HEK293 (cell line): Measurements from ENCODE around the gene FUCA2.

Source experiments
- GLIS1 ChIP-seq: fragments of 450-650 bp; formaldehyde crosslinking; IDR thresholded peaks from 2 replicates; pipeline ENCODE4 v1.5.1; 2016; ENCODE audit warnings: missing biosample characterization, missing genetic modification characterization
- HOXA7 ChIP-seq: sonication (generic); formaldehyde crosslinking; IDR thresholded peaks from 2 replicates; pipeline ENCODE4 v1.8.1; 2022; ENCODE audit warnings: missing genetic modification reagents, borderline replicate concordance
- KLF16 ChIP-seq: fragments of 450-650 bp; formaldehyde crosslinking; IDR thresholded peaks from 2 replicates; pipeline ENCODE4 v1.5.1; 2017; ENCODE audit warnings: missing biosample characterization, missing genetic modification characterization
- KLF17 ChIP-seq: fragments of 450-650 bp; formaldehyde crosslinking; IDR thresholded peaks from 2 replicates; pipeline ENCODE4 v1.5.1; 2016; ENCODE audit warnings: missing biosample characterization, missing genetic modification characterization
- SP7 ChIP-seq: fragments of 450-650 bp; formaldehyde crosslinking; IDR thresholded peaks from 2 replicates; pipeline ENCODE4 v1.5.1; 2016; ENCODE audit warnings: missing biosample characterization, missing genetic modification characterization
- TCF7L2 ChIP-seq: IDR thresholded peaks from 2 replicates; pipeline ENCODE4 v1.6.1; 2011; ENCODE audit warnings: low read depth, mild to moderate bottlenecking, inconsistent platforms, low read length, moderate library complexity, borderline replicate concordance
- TSHZ1 ChIP-seq: fragments of 450-650 bp; formaldehyde crosslinking; IDR thresholded peaks from 2 replicates; pipeline ENCODE4 v1.5.1; 2016; ENCODE audit warnings: missing biosample characterization, missing genetic modification characterization, borderline replicate concordance
- ZBTB21 ChIP-seq: fragments of 450-650 bp; formaldehyde crosslinking; IDR thresholded peaks from 2 replicates; pipeline ENCODE4 v1.5.1; 2017; ENCODE audit warnings: missing biosample characterization, missing genetic modification characterization
- ZBTB44 ChIP-seq: fragments of 450-650 bp; IDR thresholded peaks from 2 replicates; pipeline ENCODE4 v1.5.1; 2018; ENCODE audit warnings: missing biosample characterization, mild to moderate bottlenecking, missing genetic modification characterization
- ZBTB49 ChIP-seq: fragments of 450-650 bp; formaldehyde crosslinking; IDR thresholded peaks from 2 replicates; pipeline ENCODE4 v1.5.1; 2016; ENCODE audit warnings: missing biosample characterization, missing genetic modification characterization, low read depth
- ZBTB7A ChIP-seq: fragments of 450-650 bp; formaldehyde crosslinking; IDR thresholded peaks from 2 replicates; pipeline ENCODE4 v1.5.1; 2016; ENCODE audit warnings: low read depth, missing biosample characterization, missing genetic modification characterization
- ZFHX2 ChIP-seq: fragments of 450-650 bp; formaldehyde crosslinking; conservative IDR thresholded peaks from 2 replicates; pipeline ENCODE4 v1.5.1; 2016; ENCODE audit warnings: missing biosample characterization, missing genetic modification characterization
- ZFP41 ChIP-seq: fragments of 450-650 bp; formaldehyde crosslinking; IDR thresholded peaks from 2 replicates; pipeline ENCODE4 v1.5.1; 2016; ENCODE audit warnings: missing biosample characterization, missing genetic modification characterization, borderline replicate concordance
- ZNF114 ChIP-seq: fragments of 450-650 bp; formaldehyde crosslinking; IDR thresholded peaks from 2 replicates; pipeline ENCODE4 v1.5.0; 2017; ENCODE audit warnings: missing biosample characterization, missing genetic modification characterization
- ZNF155 ChIP-seq: fragments of 450-650 bp; formaldehyde crosslinking; IDR thresholded peaks from 2 replicates; pipeline ENCODE4 v1.5.1; 2016; ENCODE audit warnings: missing biosample characterization, missing genetic modification characterization
- ZNF19 ChIP-seq: fragments of 450-650 bp; formaldehyde crosslinking; IDR thresholded peaks from 2 replicates; pipeline ENCODE4; 2016; ENCODE audit warnings: missing biosample characterization, missing genetic modification characterization, low read depth
- ZNF211 ChIP-seq: fragments of 450-650 bp; formaldehyde crosslinking; IDR thresholded peaks from 2 replicates; pipeline ENCODE4 v1.5.1; 2016; ENCODE audit warnings: low read depth, missing biosample characterization, missing genetic modification characterization
- ZNF302 ChIP-seq: fragments of 450-650 bp; formaldehyde crosslinking; IDR thresholded peaks from 2 replicates; pipeline ENCODE4 v1.5.1; 2016; ENCODE audit warnings: missing biosample characterization, missing genetic modification characterization, low read depth
- ZNF350 ChIP-seq: fragments of 450-650 bp; formaldehyde crosslinking; IDR thresholded peaks from 2 replicates; pipeline ENCODE4 v1.5.0; 2017; ENCODE audit warnings: missing biosample characterization, mild to moderate bottlenecking, missing genetic modification characterization
- ZNF426 ChIP-seq: fragments of 450-650 bp; formaldehyde crosslinking; IDR thresholded peaks from 2 replicates; pipeline ENCODE4 v1.5.1; 2017; ENCODE audit warnings: missing biosample characterization, missing genetic modification characterization, mild to moderate bottlenecking, inconsistent platforms, moderate library complexity
- ZNF596 ChIP-seq: fragments of 450-650 bp; IDR thresholded peaks from 2 replicates; pipeline ENCODE4 v1.5.0; 2018; ENCODE audit warnings: missing biosample characterization, mild to moderate bottlenecking, missing genetic modification characterization, moderate library complexity
- ZNF629 ChIP-seq: fragments of 450-650 bp; formaldehyde crosslinking; IDR thresholded peaks from 2 replicates; pipeline ENCODE4 v1.5.1; 2017; ENCODE audit warnings: missing biosample characterization, missing genetic modification characterization
- ZNF785 ChIP-seq: fragments of 450-650 bp; formaldehyde crosslinking; IDR thresholded peaks from 2 replicates; pipeline ENCODE4 v1.5.1; 2016; ENCODE audit warnings: missing biosample characterization, missing genetic modification characterization

Gene FUCA2

GRCh38 chr6:143555582-143555981, 44.1 kb upstream of the FUCA2 start (continued):
- TF ChIP-seq HOXA7 (CRISPR knock-in tag): no peak
- TF ChIP-seq ZNF426 (tag by site-specific recombination): no peak
- TF ChIP-seq ZBTB44 (tag by site-specific recombination): no peak
- TF ChIP-seq ZNF785 (tag by site-specific recombination): no peak
- TF ChIP-seq ZNF114 (tag by site-specific recombination): no peak
- TF ChIP-seq ZFHX2 (tag by site-specific recombination): peak; percentile 80
- no peak for TF ChIP-seq ZNF19 (tag by site-specific recombination)
- TF ChIP-seq SP7 (tag by site-specific recombination): peak; percentile 90
- no peak for TF ChIP-seq ZBTB21 (tag by site-specific recombination)
- no peak for TF ChIP-seq TCF7L2
- peak; percentile 31; the same call in 1 of the 2 replicates for TF ChIP-seq GLIS1 (tag by site-specific recombination)
- no peak for TF ChIP-seq ZBTB49
- no peak for TF ChIP-seq ZBTB7A (tag by site-specific recombination)
- no peak for TF ChIP-seq ZNF155 (tag by site-specific recombination)
- TF ChIP-seq ZNF302 (tag by site-specific recombination): no peak
- no peak for TF ChIP-seq ZNF596 (tag by site-specific recombination)
- no peak for TF ChIP-seq ZFP41 (tag by site-specific recombination)
- no peak for TF ChIP-seq ZNF211 (tag by site-specific recombination)
- no peak for TF ChIP-seq TSHZ1 (tag by site-specific recombination)
- no peak for TF ChIP-seq ZNF629 (tag by site-specific recombination)
- no peak for TF ChIP-seq KLF17 (tag by site-specific recombination)
- no peak for TF ChIP-seq ZNF350
- TF ChIP-seq KLF16 (tag by site-specific recombination): no peak
